ENCODE data around the gene DOC2A.

DOC2A gene

DNA sequence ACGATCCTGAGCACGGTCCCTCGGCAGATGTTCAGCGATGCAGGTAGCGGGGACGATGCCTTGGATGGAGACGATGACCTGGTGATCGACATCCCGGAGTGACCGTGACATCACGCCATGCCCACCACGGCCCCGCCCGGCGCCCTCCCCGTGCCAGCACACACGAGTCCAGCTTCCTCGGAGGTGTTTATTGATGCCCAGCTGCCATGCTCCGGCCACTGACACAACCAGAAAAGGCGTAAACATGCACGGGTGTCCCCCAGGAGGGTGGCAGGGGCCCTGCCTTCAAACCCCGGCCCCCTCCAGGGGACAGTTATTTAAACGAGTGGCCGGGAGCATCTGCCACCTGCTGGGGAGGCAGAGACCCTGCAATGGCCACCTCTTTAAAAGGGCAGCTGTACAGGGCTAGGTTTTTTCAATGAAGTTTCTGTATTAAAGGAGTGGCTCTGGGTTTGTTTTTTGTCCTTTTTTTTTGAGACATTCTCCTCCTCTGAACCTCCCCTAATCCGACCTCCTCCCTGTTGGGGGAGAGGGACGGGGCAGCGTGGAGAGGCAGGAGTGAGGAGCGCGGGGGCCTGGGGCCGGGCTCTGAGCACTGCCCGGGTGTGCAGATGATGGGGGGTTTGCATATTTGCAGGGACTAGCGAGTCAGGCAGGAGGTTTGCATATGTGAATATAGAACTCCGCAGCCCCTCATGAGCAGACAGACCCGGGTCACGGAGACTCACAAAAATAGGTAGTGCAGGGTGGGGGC is 5.3 kb downstream of the DOC2A start:
- DNase-seq (ENCODE audit: low read depth), result no peak

DNA sequence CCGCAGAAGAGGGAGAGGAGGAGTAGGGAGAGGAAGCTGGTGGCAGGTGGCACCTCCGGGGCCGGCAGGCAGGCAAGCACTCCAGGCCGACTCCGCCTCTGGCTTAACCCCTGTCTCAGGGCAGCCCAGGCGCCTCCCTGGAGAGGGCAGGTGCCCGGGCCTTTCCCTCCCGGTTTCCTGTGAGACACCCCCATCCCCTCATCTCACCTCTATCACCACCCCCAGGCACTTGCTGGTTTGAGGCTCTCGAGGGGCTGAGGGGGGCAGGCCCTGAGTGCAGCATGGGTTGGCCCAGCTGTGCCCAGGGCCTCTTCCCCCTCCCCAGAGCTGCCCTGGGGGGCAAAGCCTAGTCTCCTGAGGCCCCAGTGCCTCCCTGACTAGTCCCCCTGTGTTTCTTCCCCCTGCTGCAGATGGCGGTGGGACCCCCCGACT is 6.0 kb downstream of the DOC2A start:
- no peak for DNase-seq (ENCODE audit: low read depth)

DNA sequence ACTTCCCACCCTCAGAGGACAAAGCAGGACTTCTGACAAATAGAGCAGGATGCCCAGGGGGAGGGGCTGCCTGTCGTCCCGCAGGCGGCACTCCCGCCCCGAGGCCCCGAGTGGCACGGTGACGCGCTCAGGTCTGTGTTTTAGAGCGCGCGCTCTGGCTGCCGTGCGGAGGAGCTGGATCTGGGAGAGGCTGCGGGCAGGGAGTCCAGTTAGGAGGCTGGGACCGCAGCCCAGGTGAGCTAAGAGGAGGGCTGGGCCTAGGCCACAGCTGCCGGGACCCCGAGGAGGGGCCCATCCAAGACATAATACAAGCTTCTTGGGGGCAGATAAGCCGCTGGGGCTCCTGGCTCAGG is 6.4 kb downstream of the DOC2A start:
- DNase-seq (ENCODE audit: low read depth), result no peak

DNA sequence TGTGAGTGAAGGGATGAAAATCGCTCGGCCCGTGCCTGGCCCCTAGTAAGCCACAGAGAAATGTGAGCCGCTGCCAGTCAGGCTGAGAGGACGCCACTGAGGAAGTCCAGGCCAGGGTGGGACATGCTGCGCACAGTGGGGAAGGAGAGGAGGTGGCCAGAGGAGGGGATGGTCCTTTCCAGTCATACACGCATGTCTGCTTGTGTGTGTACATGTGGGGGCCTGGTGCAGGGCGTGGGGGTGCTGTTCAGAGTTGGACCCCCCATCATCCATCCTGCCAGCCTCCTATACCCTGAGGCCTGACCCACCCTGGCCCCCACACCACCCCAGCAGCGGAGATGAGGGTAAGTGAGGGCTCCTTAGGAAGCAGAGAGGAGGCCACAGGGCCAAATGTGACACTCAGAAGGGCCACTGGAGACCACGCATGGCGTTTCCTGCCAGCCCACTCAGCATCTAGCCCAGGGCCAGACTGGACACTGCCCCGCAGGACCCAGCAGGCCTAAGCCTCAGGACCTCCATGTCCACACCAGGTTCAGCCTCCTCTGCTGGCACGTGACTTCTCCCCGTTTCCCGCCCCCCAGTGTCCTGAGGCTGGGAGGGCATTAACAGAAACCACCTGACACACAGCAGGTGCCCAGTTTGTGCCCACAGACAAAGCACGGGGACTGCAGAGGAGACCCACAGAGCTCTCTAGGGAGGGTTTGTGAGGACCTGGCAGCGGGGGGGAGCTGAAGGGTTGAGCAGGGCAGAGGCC is 7.0 kb downstream of the DOC2A start:
- no peak for DNase-seq (ENCODE audit: low read depth)

DNA sequence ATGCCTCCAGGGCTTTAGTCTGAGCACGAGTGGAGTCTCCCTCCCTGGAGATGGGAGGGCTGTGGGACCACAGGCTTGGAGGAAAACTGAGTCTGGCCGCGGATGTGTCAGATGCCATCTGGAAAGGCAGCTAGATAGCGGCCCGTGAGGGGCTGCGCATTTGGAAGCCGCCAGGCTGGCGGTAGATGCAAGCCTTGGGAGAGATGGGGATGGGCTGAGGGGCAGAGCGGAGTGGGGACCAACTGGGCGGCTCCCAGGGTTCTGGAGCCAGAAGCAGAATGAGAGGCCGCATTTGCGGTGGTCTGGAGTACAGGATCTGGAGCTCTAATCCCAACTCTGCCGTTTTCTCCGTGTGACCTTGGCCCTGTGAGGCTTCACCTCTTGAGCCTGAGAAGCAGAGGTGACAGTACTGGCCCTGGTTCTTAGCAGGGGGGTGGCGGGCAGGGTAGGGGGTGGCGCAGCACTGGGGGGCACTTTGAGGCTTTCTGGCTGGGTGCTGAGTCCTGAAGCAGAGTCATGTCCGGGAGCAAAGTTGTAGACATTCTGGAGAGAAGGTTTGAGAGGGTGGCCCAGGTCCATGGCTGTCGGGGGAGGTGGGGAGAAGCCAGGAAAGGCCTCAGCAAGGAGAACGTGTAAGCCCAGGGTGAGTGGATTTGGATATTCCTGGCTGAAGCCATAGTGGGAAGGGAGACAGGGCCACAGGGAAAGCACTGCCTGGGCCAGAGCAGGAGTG is 8.0 kb downstream of the DOC2A start:
- DNase-seq (ENCODE audit: low read depth), result no peak

DNA sequence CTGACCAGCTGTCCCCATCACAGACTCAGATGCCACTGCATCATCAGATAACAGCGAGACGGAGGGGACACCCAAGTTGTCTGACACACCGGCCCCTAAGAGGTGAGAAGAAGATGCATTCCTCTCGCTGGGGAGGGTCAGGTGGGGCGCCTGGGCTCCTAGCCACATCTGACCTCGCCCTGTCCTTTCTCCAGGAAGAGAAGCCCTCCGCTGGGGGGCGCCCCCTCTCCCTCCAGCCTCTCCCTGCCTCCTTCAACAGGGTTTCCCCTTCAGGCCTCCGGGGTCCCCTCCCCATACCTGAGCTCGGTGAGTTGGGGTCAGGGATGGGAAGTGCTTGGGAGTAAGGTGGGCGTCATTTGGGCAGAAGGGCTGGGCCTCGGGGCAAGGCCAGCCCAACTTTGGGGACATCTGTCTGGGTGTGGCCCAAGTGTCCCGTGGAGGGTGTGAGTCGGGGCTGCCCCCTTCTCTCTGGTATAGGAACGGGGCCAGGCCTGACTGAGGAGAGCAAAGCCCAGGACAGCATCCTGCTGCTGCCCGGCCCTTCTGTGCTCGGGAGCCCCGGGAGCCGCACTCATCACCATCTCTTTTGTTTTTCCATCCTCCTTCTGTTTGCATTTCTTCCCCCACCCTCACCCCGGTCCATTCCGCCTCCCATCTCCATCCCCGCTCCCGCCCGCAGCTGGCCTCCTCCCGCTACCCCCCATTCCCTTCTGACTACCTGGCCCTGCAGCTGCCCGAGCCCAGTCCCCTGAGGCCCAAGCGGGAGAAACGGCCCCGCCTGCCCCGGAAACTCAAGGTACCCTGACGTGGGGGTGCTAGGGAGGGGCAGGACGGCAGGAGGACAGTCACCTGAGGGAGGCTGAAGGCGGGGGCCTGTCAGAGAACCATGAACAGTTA is 9.8 kb downstream of the DOC2A start:
- DNase-seq (ENCODE audit: low read depth), result no peak

DNA sequence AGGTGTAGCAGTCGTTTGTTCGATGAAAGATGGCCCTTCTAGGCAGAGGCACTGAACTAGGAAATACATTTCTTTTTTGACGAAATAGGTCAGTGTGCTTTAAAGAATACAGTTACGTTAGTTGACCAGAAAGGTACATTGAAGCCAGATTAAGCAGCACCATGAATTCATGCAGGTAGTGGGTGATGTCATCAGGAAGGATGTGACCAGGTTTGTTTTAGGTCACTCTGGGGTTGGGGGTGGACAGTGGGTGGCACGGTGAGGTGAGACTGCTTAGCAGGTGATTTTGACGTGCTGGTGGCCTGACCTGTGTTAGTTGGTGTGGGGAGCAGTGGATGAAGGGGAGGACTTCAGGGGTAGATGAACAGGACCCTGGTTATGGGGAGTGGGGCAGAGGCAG is 11.2 kb downstream of the DOC2A start:
- no peak for DNase-seq (ENCODE audit: low read depth)

DNA sequence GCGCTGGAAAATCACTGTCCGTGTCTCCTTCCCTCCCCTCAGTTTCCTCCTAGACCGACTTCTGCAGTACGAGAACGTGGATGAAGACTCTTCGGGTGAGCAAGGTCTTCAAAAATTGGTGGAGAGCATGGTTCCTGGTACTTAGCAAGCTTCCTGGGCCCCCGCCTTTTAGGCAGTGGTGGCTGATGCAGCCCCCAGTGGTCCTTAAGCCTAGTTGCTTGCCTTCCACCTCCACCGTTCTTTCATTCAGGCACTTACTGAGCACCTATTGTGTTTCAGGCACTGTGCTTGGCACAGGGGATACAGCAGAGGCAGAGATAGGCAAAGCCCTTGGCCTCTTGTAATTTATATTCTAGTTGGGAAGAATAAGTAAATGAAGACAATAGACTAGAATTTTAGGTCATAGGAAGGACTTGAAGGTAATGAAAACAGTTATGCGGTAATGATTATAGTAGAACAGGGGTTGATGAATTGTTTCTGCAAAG is 14.0 kb downstream of the DOC2A start:
- DNase-seq (ENCODE audit: low read depth), result no peak

DNA sequence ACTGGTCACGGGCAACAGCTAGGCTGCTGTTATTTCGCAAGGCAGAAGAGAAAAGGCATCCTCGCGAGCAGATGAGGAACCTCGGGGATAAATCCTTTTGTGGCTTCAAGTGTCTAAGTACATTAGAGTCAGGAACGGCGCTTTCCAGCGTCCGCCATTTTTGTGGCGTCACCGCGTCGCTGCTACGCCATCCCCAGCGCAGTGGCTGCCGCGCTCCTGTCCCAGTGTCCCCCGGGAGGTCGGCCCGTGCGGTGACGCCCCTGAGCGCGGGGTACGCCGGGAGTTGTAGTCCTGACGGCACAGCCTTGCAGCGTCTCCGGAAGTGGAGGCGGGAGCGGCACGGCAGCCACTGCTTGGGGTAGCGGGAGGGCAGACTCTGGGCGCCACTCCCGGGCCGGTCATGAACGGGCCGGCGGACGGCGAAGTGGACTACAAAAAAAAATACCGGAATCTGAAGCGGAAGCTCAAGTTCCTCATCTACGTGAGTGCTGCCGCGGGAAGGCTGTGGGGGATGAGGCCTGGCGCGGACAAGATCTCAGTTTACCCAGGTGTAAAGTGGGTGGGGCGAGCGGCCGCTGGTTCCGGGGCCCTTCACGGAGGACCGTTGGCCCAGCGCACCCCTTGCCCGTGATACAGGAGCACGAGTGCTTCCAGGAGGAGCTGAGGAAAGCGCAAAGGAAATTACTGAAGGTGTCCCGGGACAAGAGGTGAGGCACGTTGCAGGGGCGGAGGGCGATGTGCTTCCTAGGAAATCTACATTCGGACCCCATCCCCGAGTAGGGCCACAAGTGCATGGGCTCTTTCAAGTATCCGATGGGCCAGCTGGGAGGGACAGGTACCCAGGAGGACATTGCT is 14.7 kb downstream of the DOC2A start, which contains the start of gene INO80E:
INO80E (plus strand) TSS at position 331 of the 855 bp plus-strand sequence; CDS start at position 401, 70 bp downstream.
- DNase-seq (ENCODE audit: low read depth), result peak; percentile 61

DNA sequence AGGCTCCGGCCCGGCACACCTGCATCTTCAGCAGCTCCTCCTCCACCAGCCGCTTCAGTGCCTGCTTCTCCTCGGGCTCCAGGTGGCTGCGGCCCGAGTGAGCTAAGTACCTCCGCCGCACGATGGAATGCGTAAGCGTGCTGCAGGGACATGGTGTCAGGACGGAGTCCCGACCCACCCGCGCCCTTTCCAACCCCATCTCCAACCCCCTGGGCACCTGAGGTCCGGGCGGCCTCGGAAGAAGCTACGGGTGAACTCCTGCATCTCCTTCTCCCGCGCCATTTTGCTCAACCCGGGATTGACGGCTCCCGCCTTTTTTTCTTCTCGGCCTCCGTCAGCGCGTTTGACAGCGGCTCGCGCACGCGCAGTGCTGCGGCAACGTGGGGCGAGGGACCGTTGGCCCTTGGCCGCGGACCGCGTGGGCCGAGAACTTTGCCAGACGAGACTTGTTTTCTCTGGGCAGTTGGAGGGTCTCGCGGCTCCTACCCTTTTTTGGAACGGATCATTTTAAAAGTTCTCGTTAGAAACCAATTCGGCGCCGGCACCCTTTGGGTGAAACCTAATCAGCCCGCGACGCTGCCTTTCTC is 15.4 kb downstream of the DOC2A start, which contains the start of gene HIRIP3:
HIRIP3 (minus strand) TSS at position 294 of the 587 bp plus-strand sequence; CDS start at position 282, 12 bp downstream.
- no peak for DNase-seq (ENCODE audit: low read depth)

DNA sequence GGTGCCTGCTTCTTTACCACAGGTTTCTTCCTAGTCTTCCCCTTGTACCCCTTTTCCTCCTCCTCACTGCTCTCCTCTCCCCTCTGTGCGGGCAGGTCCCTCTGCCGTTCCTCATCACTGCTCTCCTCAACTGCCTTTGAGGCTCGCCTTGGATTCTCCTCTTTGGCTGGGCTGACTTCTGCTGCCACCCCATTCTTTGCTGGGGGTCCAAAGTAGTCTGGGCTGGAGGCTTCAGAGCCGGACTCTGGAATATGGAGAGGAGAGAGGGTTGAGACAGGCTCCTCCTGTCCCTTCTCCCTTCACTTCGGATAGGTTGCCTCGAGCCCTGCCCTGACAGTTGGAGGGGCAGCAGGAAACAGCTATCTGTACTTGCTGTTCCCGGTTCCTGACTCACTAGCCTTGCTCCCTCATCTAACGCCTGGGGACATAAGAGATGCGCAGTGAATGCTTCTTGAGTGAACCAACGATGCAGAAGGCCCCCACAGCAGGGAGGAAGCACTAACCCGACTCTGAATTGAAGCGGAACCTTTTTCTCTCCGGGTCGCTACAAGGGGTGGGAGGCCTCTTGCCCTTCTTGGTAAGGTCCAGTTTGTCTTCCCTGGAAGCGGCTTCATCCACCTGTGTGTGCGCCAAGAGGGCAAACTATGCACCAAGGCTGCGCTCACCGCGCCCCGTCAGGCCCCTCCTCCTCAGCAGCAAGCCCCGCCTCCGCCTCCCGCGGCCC is 16.1 kb downstream of the DOC2A start:
- DNase-seq (ENCODE audit: low read depth), result no peak

DNA sequence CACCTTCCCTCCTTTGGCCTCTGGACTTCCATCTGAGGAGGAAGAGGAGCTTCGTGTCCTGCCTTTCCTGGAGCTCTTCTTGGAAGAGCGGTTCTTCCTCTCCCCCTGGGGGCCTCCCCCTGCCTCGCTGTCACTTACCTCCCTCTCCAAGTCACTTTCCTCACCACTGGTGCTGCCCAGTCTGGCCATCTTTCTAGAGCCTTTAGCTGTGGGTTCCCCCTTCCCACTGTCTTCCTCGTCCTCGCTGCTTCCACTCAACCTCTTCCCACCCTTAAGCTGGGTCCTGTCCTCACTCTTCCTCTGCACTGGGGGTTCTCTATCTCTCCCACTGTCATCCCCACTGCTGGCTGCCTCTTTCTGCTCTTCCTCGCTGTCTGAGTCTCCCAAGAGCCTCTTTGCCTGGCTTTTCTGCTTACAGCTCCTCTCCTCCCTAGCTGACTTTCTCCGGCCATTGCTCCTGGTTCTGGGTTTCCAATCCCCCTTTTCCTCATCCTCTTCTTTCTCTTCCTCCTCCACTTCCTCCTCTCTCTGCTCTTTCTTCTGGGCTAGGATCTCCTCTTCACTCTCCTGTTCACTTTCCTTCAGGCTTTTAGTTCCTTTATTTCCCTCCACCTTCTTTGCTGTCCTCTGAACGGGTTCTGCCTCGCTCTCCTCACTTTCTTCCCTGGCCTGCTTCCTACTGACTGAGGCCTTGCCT is 16.8 kb downstream of the DOC2A start:
- DNase-seq (ENCODE audit: low read depth), result no peak

DNA sequence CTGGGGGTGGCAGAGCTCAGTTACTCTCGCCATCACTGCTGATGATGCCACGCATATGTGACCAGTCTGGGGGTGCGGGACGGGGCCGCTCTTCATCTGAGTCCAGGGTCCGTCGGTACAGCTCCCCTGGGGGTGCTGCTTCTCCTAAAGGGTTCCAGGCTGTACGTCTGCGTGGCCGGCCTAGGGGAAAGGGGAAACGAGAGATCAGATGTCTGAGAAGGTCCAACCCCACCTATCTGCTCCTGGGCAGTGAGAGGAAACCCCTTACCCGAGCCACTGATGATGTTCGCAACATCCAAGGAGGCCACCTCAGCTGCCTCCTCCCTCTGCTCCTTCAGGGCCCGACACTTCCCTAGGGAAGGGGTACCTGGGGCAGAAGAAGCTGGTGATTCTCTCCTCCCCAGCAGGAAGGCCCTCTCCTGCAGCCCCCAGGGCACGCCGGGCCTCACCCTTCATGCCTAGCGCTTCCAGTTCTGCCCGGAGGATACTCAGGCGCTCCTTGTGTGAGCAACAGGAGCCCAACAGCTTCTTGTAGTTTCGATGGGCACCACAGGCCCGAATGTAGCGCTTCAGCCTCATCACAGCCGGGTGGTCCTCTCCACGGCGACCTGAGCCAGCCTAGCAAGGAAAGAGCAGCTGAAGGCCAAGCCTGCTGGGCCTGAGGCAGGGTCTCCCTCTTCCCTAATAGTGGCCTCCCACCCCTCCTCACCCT is 17.5 kb downstream of the DOC2A start:
- no peak for DNase-seq (ENCODE audit: low read depth)

DNA sequence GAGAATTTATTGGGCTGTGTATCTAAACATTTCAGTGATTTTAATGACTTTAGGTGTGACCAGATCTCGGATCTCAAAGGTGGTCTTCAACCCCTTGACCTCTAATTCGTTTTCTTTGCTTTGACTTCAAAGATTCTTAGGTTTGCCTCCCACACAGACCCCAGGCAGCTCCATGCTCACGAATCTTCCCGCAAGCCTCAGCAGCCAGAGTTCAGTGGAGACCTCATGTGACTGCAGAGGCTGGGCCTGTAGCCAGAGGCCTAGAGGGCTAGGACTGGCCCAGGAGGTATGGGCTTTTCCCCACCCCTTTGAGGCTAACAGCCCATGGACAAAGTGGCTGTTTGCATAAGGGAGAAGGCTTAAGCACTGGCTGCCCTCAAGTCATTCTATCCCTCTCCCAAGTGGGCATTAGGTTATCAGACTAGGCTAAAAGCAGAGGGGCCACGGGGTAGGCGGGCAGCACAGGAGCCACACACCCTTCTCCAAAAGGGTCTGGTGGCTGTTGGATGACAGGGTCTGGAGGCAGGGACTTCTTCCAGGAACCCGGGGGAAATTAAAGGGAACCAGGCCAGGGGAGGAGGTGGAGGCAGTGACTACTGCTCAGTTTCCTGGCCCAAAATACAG is 18.4 kb downstream of the DOC2A start:
- no peak for DNase-seq (ENCODE audit: low read depth)

DNA sequence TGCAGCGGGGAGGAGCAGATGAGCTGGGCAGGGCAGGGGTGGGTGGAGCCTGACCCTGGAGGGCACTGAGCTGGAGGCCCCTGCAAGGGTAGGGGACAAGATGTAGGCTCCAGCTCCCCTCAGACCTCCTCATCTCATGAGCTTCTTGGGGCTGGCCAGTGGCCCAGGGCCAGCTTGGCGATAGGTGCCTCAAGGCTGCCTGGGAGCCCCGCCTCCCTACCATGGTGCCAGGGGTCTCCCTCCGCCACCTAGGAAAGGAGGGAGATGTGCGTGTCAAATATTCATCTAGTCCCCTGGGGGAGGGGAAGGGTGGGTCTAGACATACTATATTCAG is 19.3 kb downstream of the DOC2A start:
- DNase-seq (ENCODE audit: low read depth), result no peak

DNA sequence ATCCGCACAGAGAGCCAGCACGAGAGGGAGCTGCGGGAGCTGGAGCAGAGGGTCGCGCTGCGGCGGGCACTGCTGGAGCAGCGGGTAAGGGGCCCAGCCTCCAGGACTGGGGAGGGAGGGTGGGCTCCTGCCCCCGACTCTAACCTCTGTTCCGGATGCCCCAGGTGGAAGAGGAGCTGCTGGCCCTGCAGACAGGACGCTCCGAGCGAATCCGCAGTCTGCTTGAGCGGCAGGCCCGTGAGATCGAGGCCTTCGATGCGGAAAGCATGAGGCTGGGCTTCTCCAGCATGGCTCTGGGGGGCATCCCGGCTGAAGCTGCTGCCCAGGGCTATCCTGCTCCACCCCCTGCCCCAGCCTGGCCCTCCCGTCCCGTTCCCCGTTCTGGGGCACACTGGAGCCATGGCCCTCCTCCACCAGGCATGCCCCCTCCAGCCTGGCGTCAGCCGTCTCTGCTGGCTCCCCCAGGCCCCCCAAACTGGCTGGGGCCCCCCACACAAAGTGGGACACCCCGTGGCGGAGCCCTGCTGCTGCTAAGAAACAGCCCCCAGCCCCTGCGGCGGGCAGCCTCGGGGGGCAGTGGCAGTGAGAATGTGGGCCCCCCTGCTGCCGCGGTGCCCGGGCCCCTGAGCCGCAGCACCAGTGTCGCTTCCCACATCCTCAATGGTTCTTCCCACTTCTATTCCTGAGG is 19.8 kb downstream of the DOC2A start:
- DNase-seq (ENCODE audit: low read depth), result no peak

DNA sequence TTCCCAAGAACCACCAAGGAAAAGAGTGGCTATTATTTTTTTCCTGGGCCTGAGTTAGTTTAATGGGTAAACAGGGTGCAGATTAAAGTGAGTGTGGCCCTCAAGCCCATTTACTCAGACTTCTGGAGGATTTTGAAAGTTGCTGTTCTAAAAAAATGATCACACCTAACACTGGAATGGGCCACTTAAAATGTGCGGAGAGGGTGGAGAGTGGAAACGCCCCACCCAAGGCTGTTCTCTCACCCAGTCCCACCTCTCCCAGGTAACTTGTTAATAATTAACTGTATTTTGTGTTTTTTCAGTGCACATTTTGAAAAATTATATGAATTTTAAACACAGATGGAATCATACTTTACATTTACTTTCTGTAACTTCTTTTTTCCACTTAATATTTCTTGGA is 20.8 kb downstream of the DOC2A start:
- no peak for DNase-seq (ENCODE audit: low read depth)
